Activated CD8-positive, alpha-beta memory T cell treated with anti-CD3 and anti-CD28 coated beads, Interleukin-2, amount 50 U/mL, for 24 hours (primary cell): Measurements from ENCODE around the gene C10orf71.

ENCODE experiments used
- DNase-seq: peaks from one replicate; pipeline ENCODE4 v3.0.0-alpha.2; 2020; ENCODE audit errors: extremely low read depth

C10orf71 gene

DNA sequence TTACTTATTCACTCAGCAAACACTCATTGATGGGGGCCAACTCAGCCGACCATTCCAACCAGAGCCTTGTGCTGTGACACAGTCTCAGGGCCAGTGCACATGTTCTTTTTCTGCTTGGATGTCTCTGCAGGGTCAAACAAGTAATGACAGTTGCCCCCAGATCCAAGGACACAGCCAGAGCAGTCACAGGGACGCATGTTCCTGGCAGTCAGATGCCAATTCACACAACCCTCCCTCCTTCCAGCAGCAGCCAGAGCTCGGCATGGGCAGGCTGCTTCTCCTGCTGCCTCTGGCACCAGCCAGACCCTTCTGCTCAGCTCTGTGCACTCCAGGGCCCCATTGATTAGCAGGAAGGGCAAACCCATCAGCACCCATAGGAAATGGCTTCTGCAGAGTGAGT lies 76.6 kb downstream of the C10orf71 start:
- DNase-seq: no peak
